RWPE1 (cell line): ENCODE measurements around the gene NPPA.
"Not testable (repeated sequence)": the region's sequence is repeated elsewhere in the genome, so short reads cannot be mapped to it uniquely, and the experiment has no call there.

Experiments
- CTCF ChIA-PET: fragments of 350-600 bp; sonication (Branson Sonifier 250); formaldehyde crosslinking; extraction: SDS; loops from one replicate; lab custom pipeline; 2021; lab: Yijun Ruan, JAX
- POLR2A ChIA-PET: fragments of 400-600 bp; formaldehyde crosslinking; extraction: SDS; loops from one replicate; lab custom pipeline; 2020; ENCODE audit warnings: antibody characterized with exemption; ENCODE audit not compliant: low non-redundant PET; lab: Yijun Ruan, JAX
- DNase-seq: peaks from one replicate; pipeline ENCODE4 v3.0.0; 2012; ENCODE audit warnings: low spot score
- H3K27ac ChIP-seq: fragments of 450-650 bp; 2 replicates; pipeline ENCODE4 v1.5.1; 2017
- TF ChIP-seq, protein P1 (sequence below): fragments of 450-650 bp; conservative IDR thresholded peaks from 2 replicates; pipeline ENCODE4 v1.5.1; 2017; ENCODE audit warnings: low read depth, mild to moderate bottlenecking

The NPPA gene

GRCh38 chr1:11847667-11848372 is at the start of gene NPPA:
Gene NPPA, minus strand, starts transcription at chr1:11847783. Its CDS starts 99 bp downstream, at chr1:11847684.
- ChIA-PET CTCF (interaction anchor here (0.9 to 1.2 kb wide), 2 partner anchors 8 to 9 kb away, joined by 3 to 4 read pairs; no protein-coding TSS in a partner anchor), POLR2A (no interaction called here)
- TF ChIP-seq, protein P1, sequence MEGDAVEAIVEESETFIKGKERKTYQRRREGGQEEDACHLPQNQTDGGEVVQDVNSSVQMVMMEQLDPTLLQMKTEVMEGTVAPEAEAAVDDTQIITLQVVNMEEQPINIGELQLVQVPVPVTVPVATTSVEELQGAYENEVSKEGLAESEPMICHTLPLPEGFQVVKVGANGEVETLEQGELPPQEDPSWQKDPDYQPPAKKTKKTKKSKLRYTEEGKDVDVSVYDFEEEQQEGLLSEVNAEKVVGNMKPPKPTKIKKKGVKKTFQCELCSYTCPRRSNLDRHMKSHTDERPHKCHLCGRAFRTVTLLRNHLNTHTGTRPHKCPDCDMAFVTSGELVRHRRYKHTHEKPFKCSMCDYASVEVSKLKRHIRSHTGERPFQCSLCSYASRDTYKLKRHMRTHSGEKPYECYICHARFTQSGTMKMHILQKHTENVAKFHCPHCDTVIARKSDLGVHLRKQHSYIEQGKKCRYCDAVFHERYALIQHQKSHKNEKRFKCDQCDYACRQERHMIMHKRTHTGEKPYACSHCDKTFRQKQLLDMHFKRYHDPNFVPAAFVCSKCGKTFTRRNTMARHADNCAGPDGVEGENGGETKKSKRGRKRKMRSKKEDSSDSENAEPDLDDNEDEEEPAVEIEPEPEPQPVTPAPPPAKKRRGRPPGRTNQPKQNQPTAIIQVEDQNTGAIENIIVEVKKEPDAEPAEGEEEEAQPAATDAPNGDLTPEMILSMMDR: no peak
- DNase-seq: no peak
- H3K27ac ChIP-seq: no peak within 1 kb of the TSS

GRCh38 chr1:11894501-11894900 is 46.9 kb upstream of the NPPA start:
- POLR2A ChIA-PET, DNase-seq, H3K27ac ChIP-seq: not testable (repeated sequence)
- CTCF ChIA-PET: interaction anchor here (0.8 kb wide), 1 partner anchor 14 kb away, joined by 4 read pairs; no protein-coding TSS in a partner anchor

GRCh38 chr1:11893907-11894251 is 46.3 kb upstream of the NPPA start:
- ChIA-PET CTCF (interaction anchor here (1.0 to 1.4 kb wide), 2 partner anchors 11 to 17 kb away, joined by 3 read pairs; no protein-coding TSS in a partner anchor), POLR2A (no interaction called here)
- TF ChIP-seq, protein P1: peak; percentile 83
- H3K27ac ChIP-seq: no peak overlapping the region
- peak; percentile 84 for DNase-seq

DNA sequence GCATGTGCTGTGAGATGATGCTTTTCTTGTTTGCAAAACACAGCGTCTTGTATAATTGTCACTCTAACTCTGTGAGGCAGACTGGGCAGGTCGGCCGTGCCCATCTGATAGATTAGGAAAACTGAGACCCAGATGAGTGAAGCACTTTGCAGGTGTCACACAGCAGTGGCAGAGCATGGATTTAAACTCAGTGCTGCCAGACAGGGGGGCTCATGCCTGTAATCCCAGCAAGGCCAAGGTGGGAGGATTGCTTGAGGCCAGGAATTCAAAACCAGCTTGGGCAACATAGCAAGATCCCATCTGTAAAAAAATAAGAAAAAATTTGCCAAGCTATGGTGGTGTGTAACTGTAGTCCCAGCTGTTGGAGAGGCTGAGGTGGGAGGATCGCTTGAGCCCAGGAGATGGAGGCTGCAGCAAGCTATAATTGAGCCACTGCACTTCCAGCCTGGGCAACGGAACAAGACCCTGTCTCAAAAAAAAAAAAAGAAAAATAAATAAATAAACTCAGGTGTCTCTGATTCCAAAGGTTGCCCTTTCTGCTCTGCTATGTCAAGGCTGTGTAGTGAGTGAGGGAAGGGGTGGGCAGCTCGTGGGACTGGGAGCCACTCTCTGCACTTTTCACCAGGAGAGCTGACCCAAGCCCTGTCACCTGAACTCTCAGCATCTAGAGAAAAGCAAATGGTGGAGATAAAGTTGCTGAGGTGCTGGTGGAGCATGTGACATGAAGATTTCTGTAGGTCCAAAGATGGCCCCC is 44.0 kb upstream of the NPPA start:
- ChIA-PET CTCF (interaction anchor here (0.6 to 1.6 kb wide), 4 partner anchors 12 to 281 kb away, joined by 3 to 6 read pairs (median 4); no protein-coding TSS in a partner anchor), POLR2A (interaction anchor here (0.7 kb wide), 1 partner anchor 56 kb away, joined by 3 read pairs; no protein-coding TSS in a partner anchor)
- H3K27ac ChIP-seq: no peak overlapping the region
- no peak for DNase-seq
- TF ChIP-seq, protein P1: no peak

- ChIA-PET POLR2A (no interaction called here), CTCF (no interaction called here)
- TF ChIP-seq, protein P1: no peak
- no peak for DNase-seq
- H3K27ac ChIP-seq: no peak overlapping the region
These were observed 41.3 kb upstream of the NPPA start for GRCh38 chr1:11888877-11889208.

DNA sequence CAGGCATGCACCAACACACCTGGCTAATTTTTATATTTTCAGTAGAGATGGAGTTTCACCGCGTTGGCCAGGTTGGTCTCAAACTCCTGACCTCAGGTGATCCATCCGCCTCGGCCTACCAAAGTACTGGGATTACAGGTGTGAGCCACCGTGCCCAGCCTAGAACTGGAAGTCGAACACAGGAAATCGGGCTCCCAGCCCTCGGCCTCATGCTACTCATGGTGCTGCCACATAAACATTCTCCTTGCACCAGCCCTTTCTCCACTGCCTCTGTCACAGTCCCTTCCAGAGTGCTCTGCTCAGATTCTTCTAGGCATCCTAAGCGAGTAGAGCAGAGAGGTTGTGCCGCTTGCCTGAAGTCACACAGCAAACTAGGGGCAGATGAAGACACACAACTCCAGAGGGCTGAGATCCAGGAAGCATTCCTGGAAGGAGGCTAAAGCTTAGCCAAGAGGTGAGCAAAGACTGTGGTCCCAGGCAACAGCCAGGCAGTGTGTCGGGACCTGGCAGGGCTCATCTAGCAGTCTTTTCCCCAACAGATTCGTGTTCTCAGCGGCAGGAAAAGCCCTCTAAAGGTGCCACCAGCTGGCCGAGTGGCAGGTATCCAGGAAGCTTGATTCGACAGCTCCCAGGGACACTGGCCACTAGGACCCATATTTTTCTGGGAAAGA is 40.8 kb upstream of the NPPA start:
- TF ChIP-seq, protein P1: no peak
- POLR2A ChIA-PET: no interaction called here
- CTCF ChIA-PET: interaction anchor here (0.6 kb wide), 1 partner anchor 219 kb away, joined by 3 read pairs; no protein-coding TSS in a partner anchor
- H3K27ac ChIP-seq: no peak overlapping the region
- DNase-seq: no peak
